Transverse colon (tissue), 4 donors: ENCODE results near the gene MYH15.

Source experiments
- EP300 ChIP-seq: sonication (generic); formaldehyde crosslinking; IDR thresholded peaks from one replicate; pipeline ENCODE4 v1.6.1; 2017; ENCODE audit warnings: antibody characterized with exemption, low read depth
- POLR2A ChIP-seq: fragments of 450-650 bp; IDR thresholded peaks from one replicate; pipeline ENCODE4 v1.6.1; 2016; ENCODE audit warnings: antibody characterized with exemption, mild to moderate bottlenecking, moderate library complexity
- POLR2AphosphoS5 ChIP-seq, 3 donors: sonication (generic); formaldehyde crosslinking; IDR thresholded peaks; one replicate each; pipeline ENCODE4 v1.6.1; 2016; ENCODE audit warnings: antibody characterized with exemption in 3 of 3
- TF ChIP-seq, protein P1 (sequence below), 5 experiments: fragments of 200-600 bp in 3 of 5; fragments of 450-650 bp in 2 of 5; sonication (generic) in 3 of 5; IDR thresholded peaks; 1 replicate in 2 of 5; 2 replicates in 3 of 5; pipeline ENCODE4 v1.5.1; 2016 to 2017; ENCODE audit warnings: antibody characterized with exemption in 5 of 5, inconsistent platforms in 3 of 5, mild to moderate bottlenecking in 2 of 5, moderate library complexity in 1 of 5

GRCh38 chr3:108420926-108421325 is 89.5 kb downstream of the MYH15 start:
- TF ChIP-seq, protein P1, sequence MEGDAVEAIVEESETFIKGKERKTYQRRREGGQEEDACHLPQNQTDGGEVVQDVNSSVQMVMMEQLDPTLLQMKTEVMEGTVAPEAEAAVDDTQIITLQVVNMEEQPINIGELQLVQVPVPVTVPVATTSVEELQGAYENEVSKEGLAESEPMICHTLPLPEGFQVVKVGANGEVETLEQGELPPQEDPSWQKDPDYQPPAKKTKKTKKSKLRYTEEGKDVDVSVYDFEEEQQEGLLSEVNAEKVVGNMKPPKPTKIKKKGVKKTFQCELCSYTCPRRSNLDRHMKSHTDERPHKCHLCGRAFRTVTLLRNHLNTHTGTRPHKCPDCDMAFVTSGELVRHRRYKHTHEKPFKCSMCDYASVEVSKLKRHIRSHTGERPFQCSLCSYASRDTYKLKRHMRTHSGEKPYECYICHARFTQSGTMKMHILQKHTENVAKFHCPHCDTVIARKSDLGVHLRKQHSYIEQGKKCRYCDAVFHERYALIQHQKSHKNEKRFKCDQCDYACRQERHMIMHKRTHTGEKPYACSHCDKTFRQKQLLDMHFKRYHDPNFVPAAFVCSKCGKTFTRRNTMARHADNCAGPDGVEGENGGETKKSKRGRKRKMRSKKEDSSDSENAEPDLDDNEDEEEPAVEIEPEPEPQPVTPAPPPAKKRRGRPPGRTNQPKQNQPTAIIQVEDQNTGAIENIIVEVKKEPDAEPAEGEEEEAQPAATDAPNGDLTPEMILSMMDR (IDR thresholded peaks at IDR 0.05), result no peak
- TF ChIP-seq EP300, result no peak
- no peak for TF ChIP-seq POLR2A
- no peak for TF ChIP-seq POLR2AphosphoS5 (IDR thresholded peaks at IDR 0.05)
